ENCODE data around the gene RUFY4.

Gene RUFY4

GRCh38 chr2:218036371-218036770 is 32.7 kb upstream of the RUFY4 start:
- H3K27ac ChIP-seq, result no peak overlapping the region
- H3K9ac ChIP-seq, result no peak overlapping the region
- H3K4me2 ChIP-seq, result no peak overlapping the region
- H3K4me3 ChIP-seq (IDR thresholded peaks at IDR 0.05; ENCODE audit: insufficient read depth, low read depth, low read length), result no peak overlapping the region
- TF ChIP-seq CTCF (conservative IDR thresholded peaks at IDR 0.05; ENCODE audit: low read depth, low read length), result no peak
- H3K79me2 ChIP-seq (ENCODE audit: insufficient read depth, low read depth), result no peaks in the 10 kb centered on the region
- peaks cover 20% of the 10 kb centered on the region for H3K4me1 ChIP-seq (ENCODE audit: low read depth, poor library complexity, severe bottlenecking)
- H4K20me1 ChIP-seq (ENCODE audit: insufficient read depth), result no peaks in the 10 kb centered on the region
- no peaks in the 10 kb centered on the region for H3K36me3 ChIP-seq (ENCODE audit: insufficient read depth)
- no peak overlapping the region for H2AFZ ChIP-seq (ENCODE audit: low read depth)
- H3K27me3 ChIP-seq (ENCODE audit: insufficient read depth, low read depth), result no peaks in the 10 kb centered on the region

GRCh38 chr2:218039171-218039570 is 29.9 kb upstream of the RUFY4 start:
- H3K4me1 ChIP-seq (ENCODE audit: low read depth, poor library complexity, severe bottlenecking), result peaks cover 27% of the 10 kb centered on the region
- H4K20me1 ChIP-seq (ENCODE audit: insufficient read depth), result no peaks in the 10 kb centered on the region
- no peaks in the 10 kb centered on the region for H3K79me2 ChIP-seq (ENCODE audit: insufficient read depth, low read depth)
- no peak overlapping the region for H3K27ac ChIP-seq
- H2AFZ ChIP-seq (ENCODE audit: low read depth), result no peak overlapping the region
- no peak overlapping the region for H3K4me2 ChIP-seq
- no peaks in the 10 kb centered on the region for H3K27me3 ChIP-seq (ENCODE audit: insufficient read depth, low read depth)
- no peaks in the 10 kb centered on the region for H3K36me3 ChIP-seq (ENCODE audit: insufficient read depth)
- TF ChIP-seq CTCF (conservative IDR thresholded peaks at IDR 0.05; ENCODE audit: low read depth, low read length), result no peak
- H3K9ac ChIP-seq, result no peak overlapping the region
- no peak overlapping the region for H3K4me3 ChIP-seq (IDR thresholded peaks at IDR 0.05; ENCODE audit: insufficient read depth, low read depth, low read length)

GRCh38 chr2:218040883-218041282 is 28.2 kb upstream of the RUFY4 start:
- Histone ChIP-seq H3K4me2 (no peak overlapping the region), H3K36me3 (ENCODE audit: insufficient read depth) (no peaks in the 10 kb centered on the region), H3K4me1 (ENCODE audit: low read depth, poor library complexity, severe bottlenecking) (peaks cover 27% of the 10 kb centered on the region), H3K4me3 (IDR thresholded peaks at IDR 0.05; ENCODE audit: insufficient read depth, low read depth, low read length) (no peak overlapping the region), H3K9ac (no peak overlapping the region), H3K27me3 (ENCODE audit: insufficient read depth, low read depth) (no peaks in the 10 kb centered on the region), H3K79me2 (ENCODE audit: insufficient read depth, low read depth) (no peaks in the 10 kb centered on the region), H2AFZ (ENCODE audit: low read depth) (no peak overlapping the region), H4K20me1 (ENCODE audit: insufficient read depth) (no peaks in the 10 kb centered on the region), H3K27ac (no peak overlapping the region)
- no peak for TF ChIP-seq CTCF (conservative IDR thresholded peaks at IDR 0.05; ENCODE audit: low read depth, low read length)

- no peak overlapping the region for H3K9ac ChIP-seq
- H3K27me3 ChIP-seq (ENCODE audit: insufficient read depth, low read depth), result no peaks in the 10 kb centered on the region
- peak overlapping the region; percentile 30; the same call in 1 of the 2 replicates for H3K4me2 ChIP-seq
- no peak overlapping the region for H2AFZ ChIP-seq (ENCODE audit: low read depth)
- H3K4me3 ChIP-seq (IDR thresholded peaks at IDR 0.05; ENCODE audit: insufficient read depth, low read depth, low read length), result no peak overlapping the region
- no peaks in the 10 kb centered on the region for H3K36me3 ChIP-seq (ENCODE audit: insufficient read depth)
- no peak overlapping the region; the same call in 1 of the 2 replicates for H3K27ac ChIP-seq
- H3K79me2 ChIP-seq (ENCODE audit: insufficient read depth, low read depth), result no peaks in the 10 kb centered on the region
- H3K4me1 ChIP-seq (ENCODE audit: low read depth, poor library complexity, severe bottlenecking), result peaks cover 34% of the 10 kb centered on the region
- no peak for TF ChIP-seq CTCF (conservative IDR thresholded peaks at IDR 0.05; ENCODE audit: low read depth, low read length)
- no peaks in the 10 kb centered on the region for H4K20me1 ChIP-seq (ENCODE audit: insufficient read depth)
These were observed 27.5 kb upstream of the RUFY4 start for GRCh38 chr2:218041302-218042168.

All from KMS-11 (cell line).